Stimulated activated CD8-positive, alpha-beta memory T cell treated with anti-CD3 and anti-CD28 coated beads, Interleukin-15, amount 100 ng/mL, for 48 hours (primary cell): ENCODE measurements around the gene F5.
"Not testable (repeated sequence)": the region's sequence is repeated elsewhere in the genome, so short reads cannot be mapped to it uniquely, and the experiment has no call there.

ENCODE experiments used
- DNase-seq, 2 donors: peaks; one replicate each; pipeline ENCODE4 v3.0.0-alpha.2; 2020; ENCODE audit warnings: low read depth in 2 of 2

The F5 gene

DNA sequence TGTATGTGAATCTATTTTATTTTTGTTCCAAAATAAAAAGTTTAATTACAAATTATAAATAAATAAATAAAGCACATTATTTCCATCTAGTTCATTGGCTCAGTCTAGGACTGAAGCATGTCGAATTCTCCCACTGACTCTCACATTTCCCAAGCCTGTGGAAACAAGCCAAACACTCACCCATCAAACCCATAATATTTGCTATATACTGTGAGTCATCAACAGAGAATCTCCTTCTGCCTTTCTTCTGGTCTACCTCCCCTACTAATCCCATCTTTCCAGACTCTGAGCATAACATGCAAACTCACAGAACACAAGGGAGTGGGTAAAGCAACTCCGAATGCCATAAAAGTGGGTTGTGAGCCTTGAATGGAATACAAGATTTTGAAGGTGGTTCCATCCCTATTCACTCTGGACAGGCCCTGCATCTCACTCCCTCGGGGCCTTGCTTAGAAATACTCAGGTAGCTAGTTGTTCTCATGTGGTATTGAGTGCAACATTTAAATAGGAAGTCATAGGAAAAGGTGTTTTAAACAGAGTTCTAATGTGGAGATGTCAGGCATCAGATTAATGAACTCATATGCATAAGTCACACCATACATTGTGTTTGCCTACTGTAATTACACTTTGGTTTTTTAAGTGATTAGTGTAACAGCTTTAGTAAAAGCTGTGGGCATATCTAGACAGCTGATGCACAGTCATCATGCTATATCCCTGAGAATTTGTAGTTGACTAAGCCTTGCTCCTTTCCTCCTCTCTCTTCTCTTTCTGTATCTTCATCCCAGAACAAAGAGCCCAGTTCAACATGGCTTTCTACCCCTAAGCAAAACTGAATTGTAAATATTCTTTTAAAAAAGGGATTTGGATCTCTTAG is 47.0 kb downstream of the F5 start:
- DNase-seq, result no peak

GRCh38 chr1:169534653-169535052 is 51.6 kb downstream of the F5 start:
- DNase-seq, result no peak

GRCh38 chr1:169533528-169534190 is 52.6 kb downstream of the F5 start:
- not testable (repeated sequence) for DNase-seq

- DNase-seq, result no peak
Measured at GRCh38 chr1:169530448-169530847, 55.8 kb downstream of the F5 start.

- DNase-seq, result no peak
Measured at GRCh38 chr1:169529068-169529642, 57.1 kb downstream of the F5 start.

GRCh38 chr1:169528215-169529067 is 57.8 kb downstream of the F5 start:
- no peak for DNase-seq

DNA sequence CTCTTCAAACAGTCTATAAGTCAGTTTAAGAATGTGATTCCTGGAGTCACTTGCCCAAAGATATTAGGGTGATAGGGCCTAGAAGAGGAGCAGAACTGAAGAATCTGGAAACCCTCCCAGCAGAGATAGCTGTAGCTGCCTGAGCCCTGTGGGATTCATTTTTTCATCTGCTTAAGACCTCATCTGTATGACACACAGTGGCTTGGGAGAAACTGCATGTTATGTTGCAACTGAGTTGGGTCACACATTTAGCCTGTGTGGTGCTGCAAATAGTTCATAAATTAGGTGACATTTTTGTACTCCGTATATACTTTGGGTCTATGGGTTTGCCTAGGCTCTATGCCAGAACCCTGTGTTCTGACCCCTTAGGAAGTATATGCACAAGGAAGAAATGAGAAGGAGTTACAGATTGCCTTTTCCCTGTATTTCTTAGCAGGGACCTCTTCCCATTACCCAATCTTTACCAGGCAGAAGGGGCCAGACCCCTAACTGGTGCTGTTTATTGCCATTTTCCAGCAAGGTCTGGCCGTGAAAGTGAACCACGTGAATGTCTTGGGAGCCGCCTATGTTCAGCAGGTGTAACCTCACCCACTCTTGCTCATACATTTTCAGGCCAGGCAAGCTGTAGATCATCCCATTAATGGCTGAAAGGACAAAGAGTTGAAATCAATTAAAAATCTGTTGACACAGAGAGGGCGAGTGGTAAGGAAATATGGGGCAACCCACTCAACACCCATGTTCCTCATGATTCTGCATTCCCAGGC is 58.6 kb downstream of the F5 start:
- DNase-seq, result no peak

DNA sequence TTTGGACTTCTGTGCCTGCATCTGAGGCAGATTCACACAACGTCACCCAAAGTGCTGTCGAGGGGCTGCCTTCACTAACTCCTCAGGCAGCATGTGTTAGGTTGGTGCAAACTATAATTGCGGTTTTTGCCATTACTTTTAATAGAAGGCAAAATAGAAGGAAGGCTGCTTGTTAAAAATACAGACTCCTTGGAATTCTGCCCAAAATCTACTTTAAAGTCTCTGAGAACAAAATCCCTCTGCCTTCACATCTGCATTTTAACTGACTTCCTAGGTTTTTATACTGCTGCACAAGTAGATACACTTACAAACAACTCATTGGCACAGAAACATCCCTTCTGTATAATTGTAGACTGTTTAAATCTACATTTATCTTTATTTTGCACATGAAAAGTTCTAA is 59.3 kb downstream of the F5 start:
- no peak for DNase-seq

DNA sequence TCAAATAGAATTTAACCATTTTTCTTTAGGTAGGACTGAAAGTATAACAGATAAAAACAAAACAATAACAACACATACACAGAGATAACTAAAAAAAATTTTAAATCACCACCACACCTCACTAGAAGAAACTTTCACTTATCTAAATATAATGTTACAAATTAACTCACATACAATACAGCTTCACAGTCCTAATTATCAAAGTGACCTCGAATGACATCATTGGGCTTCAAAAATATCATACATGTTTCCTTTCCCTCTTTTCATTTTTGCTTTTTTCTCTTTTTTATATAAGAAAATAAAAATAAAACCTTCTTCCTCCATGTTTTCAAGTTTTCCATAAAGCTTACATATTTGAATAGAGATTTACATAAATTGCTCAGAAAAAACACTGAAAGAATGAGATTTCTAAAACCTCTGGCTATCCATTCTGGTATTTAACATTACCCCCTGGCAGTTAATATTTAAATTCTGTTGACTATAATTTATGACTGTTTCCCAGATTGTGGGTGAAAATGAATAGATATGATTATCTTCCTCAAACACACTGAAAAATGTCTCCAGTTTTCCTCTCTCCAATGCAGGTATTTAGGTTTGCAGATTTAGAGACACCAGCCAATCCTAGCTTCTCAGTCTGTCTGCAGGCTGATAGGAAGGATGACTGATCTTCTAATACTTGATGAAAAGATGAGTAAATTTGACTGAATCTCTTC is 60.0 kb downstream of the F5 start:
- DNase-seq, result no peak

- no peak for DNase-seq
Measured at GRCh38 chr1:169525391-169525790, 60.9 kb downstream of the F5 start.

DNA sequence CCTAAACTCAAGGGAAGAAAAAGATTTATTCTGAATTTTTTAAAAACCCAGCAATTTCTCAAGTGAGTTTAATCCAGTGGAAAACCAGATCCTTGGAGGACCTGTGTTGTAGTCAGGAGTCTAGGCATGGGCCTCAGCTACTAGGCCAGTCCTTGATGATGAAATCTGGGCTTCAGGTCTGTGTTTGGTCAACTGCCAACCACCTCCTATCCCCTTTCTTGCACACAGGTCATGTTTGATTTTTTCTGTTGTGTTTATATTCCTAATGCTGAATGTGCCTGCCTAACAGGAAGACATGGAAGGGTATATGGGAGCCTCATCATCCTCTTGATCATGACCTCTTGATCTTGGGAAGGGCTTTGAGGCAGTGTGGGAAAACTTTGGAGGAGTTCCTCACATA is 62.4 kb downstream of the F5 start:
- no peak for DNase-seq

- DNase-seq, result no peak
Measured at GRCh38 chr1:169521226-169521625, 65.1 kb downstream of the F5 start.

GRCh38 chr1:169517558-169518186 is 68.6 kb downstream of the F5 start:
- no peak for DNase-seq

DNA sequence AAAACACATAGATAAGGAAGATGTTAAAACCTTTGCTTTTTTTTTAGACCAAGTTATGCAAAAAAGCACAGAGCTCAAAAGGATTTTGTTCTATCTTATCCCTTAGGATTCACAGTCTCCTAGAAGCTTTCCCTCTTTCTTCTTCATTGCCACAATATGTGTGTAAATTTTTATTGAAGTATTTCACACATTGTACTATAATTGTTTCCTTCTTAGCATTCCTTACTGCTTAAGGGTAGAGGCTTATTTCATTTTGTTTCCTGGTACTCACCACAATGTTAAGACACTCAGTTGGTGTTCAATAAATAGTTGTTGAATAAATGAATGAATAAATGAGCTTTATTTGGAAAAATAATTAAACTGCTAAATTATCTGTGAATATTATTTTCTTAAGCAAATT is 70.6 kb downstream of the F5 start:
- no peak for DNase-seq

DNA sequence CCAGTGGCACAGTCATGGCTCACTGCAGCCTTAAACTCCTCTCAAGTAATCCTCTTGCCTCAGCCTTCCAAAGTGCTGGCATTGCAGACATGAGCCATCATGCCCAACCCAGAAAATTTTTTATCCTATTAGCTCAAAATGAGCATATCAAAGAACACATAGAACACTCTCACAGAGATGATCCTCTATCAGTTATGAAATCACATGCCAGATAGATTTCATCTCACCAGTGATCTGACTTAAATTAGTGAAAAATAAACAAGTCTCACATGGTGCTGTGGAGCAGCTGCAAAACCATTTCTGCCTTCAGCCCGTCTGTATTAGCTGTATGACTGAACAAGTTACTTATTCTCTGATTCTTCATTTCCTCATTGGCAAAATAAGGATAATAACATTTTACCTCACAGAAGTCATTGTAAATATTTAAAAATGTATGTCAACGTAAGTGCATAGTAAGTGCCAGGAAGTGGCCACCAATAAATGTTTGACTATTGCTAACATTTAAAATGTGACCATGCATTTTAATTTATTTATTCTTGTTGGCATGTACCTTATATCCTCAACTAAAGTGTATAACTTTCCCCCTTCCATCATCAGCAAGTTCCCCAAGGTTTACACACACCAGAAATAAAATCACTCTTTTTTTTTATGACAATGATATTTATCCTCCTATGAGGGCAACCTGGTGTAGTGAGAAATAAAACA is 71.6 kb downstream of the F5 start:
- DNase-seq, result no peak

- no peak for DNase-seq
Measured at GRCh38 chr1:169513208-169513607, 73.1 kb downstream of the F5 start.

GRCh38 chr1:169511316-169512005 is 74.8 kb downstream of the F5 start:
- no peak for DNase-seq

DNA sequence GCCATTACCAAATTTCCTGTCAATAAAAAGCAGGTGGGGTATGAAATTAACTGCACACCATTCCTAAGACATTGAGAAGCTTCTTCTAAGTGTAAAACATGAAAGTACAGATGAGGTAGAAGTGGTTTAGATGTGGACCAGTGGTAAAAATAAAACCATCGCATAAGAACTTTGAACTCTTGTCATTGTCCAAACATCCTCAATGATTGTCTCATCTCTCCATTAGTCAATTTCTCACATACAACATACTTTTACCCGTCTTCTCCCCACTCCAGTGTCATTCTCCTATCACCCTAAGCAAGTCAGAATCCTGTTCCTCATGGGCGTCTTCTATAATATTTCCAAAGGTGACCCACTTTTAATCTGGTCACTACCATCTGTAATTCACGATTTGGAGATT is 76.2 kb downstream of the F5 start:
- DNase-seq, result no peak

- DNase-seq, result no peak
Measured at GRCh38 chr1:169509354-169509753, 76.9 kb downstream of the F5 start.
